MCF 10A (cell line): ENCODE data around the gene CYP4A22. TPM values are rescaled to one million over a fixed set of nuclear protein-coding genes. Genes with fewer than 3 reads are reported as not detected.

Experiments
- BruUV-seq: library from RNA; stranded (reverse); fragments of 400-500 nt; replicated peaks from 2 replicates; lab custom pipeline; 2021; lab: Mats Ljungman, UMichigan
- CTCF ChIA-PET: fragments of 300-600 bp; sonication (Branson Sonifier 250); formaldehyde crosslinking; extraction: SDS; loops from one replicate; lab custom pipeline; 2021; ENCODE audit warnings: antibody characterized with exemption, inconsistent platforms; lab: Yijun Ruan, JAX
- POLR2A ChIA-PET: fragments of 300-600, 350-650 bp; sonication (Branson Sonifier 250); formaldehyde crosslinking; extraction: SDS; loops from one replicate; lab custom pipeline; 2020; ENCODE audit warnings: antibody characterized with exemption, inconsistent platforms; lab: Yijun Ruan, JAX
- DNase-seq: peaks from one replicate; pipeline ENCODE4 v3.0.0-alpha.2; 2018; ENCODE audit not compliant: unreplicated experiment
- H3K27ac Mint-ChIP-seq: one replicate; pipeline ENCODE4 v1.8.0; 2022; ENCODE audit warnings: mild to moderate bottlenecking, low read depth, mixed read lengths; ENCODE audit not compliant: unreplicated experiment
- H3K27me3 Mint-ChIP-seq: one replicate; pipeline ENCODE4 v1.8.0; 2022; ENCODE audit warnings: mixed read lengths; ENCODE audit not compliant: insufficient read depth, unreplicated experiment
- H3K36me3 Mint-ChIP-seq: one replicate; pipeline ENCODE4 v1.8.0; 2022; ENCODE audit warnings: mild to moderate bottlenecking, moderate library complexity, mixed read lengths; ENCODE audit not compliant: insufficient read depth, unreplicated experiment
- H3K4me1 Mint-ChIP-seq: one replicate; pipeline ENCODE4 v1.8.0; 2022; ENCODE audit warnings: mixed read lengths; ENCODE audit not compliant: insufficient read depth, unreplicated experiment
- H3K4me3 Mint-ChIP-seq: one replicate; pipeline ENCODE4 v1.8.0; 2022; ENCODE audit warnings: mild to moderate bottlenecking, moderate library complexity, mixed read lengths; ENCODE audit not compliant: unreplicated experiment
- H3K9me3 Mint-ChIP-seq: one replicate; pipeline ENCODE4 v1.8.0; 2022; ENCODE audit warnings: mixed read lengths; ENCODE audit not compliant: unreplicated experiment
- CTCF ChIP-seq: fragments of 200-600 bp; IDR thresholded peaks from one replicate; pipeline ENCODE4 v1.8.0; 2022; ENCODE audit warnings: antibody characterized with exemption, mild to moderate bottlenecking; ENCODE audit not compliant: unreplicated experiment
- intact Hi-C: fragments of 100-400 bp; cut with micrococcal nuclease; formaldehyde crosslinking; loops from 2 replicates; pipeline ENCODE4 v1.14.1; 2022
- total RNA-seq: library from RNA; stranded (reverse); gene quantifications from 2 replicates; pipeline ENCODE4 v1.2.3, GENCODE V29; 2022

Gene CYP4A22
- total RNA-seq, 1 experiment from 2014 or later: not detected

DNA sequence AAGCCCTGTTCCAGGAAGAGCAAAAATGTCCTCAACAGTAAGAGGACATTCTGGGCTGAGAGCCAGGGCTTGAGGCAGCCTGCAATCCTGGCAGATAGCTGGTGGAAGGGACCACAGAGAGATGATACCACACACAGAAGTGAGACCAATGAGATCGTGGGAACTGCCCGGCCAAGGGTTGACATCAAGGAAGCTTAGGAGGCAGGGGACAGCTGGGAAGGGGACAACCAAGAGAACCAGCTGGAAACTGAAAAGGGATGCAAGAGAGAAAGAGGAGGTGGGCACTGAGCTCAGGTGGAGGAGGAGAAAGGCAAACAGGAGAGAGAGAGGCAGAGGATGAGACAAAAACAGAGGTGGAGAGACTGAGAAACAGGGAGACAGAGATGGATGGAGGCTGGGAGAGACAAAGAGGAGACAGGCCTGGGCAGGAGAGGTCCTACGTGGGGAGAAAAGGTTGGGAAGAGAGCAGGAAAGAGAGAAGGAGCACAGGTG lies 43.4 kb downstream of the CYP4A22 start:
- no peak for TF ChIP-seq CTCF
- H3K4me3 Mint-ChIP-seq: peak overlapping the region; percentile 74
- H3K4me1 Mint-ChIP-seq: peaks cover 44% of the 10 kb centered on the region
- peak overlapping the region; percentile 10 for H3K27ac Mint-ChIP-seq
- POLR2A ChIA-PET: interaction anchor here (1.2 to 6.4 kb wide), 3 partner anchors 11 to 153 kb away, joined by 4 to 82 read pairs (median 5); partner anchors contain the start of genes CMPK1 and PDZK1IP1
- intact Hi-C loops: no loop called here
- no peaks in the 10 kb centered on the region for H3K27me3 Mint-ChIP-seq
- BruUV-seq: no TSS peak
- CTCF ChIA-PET: interaction anchor here (0.9 to 8.1 kb wide), 7 partner anchors 12 to 530 kb away, joined by 3 to 158 read pairs (median 7); partner anchors contain the start of gene PDZK1IP1
- H3K36me3 Mint-ChIP-seq: peaks cover 5% of the 10 kb centered on the region
- H3K9me3 Mint-ChIP-seq: no peaks in the 10 kb centered on the region
- peak; percentile 56 for DNase-seq

DNA sequence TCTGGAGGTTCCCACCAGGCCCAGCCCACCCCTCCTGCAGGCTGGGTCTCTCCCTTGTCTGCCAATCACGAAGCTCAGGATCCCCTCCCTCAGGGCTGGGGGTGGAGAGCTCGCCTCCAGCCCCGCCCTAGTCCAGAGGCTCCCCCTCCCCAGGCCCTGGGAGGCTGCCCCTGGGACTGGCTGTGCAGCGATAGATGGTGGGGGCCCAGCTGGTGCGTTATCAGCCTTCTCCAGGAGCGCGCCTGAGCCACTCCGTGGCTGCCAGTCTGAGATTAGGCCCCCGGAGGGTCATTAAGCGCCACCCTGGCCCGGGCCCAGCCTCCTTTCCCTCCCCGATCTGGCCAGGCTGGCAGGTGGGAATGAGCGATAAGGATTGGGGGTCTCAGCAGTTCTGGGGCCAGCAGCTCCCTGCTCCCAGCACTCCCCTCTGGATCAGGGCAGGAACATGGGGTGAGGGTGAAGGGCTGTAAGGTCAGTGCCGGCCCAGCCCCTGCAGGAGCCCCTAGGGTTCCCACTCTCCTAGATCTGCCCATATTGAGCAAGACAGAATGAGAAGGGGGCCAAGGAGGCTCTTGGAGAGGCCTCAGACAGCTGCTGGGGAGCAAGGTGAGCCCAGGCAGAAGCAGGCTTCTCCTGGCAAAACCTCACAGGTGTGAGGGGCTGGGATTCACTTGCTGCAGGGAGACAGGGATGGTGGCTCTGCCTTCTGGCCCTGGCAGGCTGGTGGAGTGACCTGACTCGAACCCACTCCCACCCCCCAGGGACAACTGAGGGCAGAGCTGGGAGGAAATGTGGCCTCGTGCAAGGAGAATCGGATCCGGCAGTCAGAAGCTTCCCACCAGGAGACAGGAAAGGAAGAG lies 44.1 kb downstream of the CYP4A22 start:
- Mint-ChIP-seq H3K4me1 (peaks cover 43% of the 10 kb centered on the region), H3K4me3 (no peak overlapping the region), H3K27me3 (no peaks in the 10 kb centered on the region), H3K9me3 (no peaks in the 10 kb centered on the region), H3K36me3 (peaks cover 5% of the 10 kb centered on the region), H3K27ac (peak overlapping the region; percentile 41)
- no peak for DNase-seq
- intact Hi-C loops: no loop called here
- no TSS peak for BruUV-seq
- no peak for TF ChIP-seq CTCF
- CTCF ChIA-PET: interaction anchor here (0.6 to 8.1 kb wide), 8 partner anchors 11 to 529 kb away, joined by 3 to 158 read pairs (median 6); partner anchors contain the start of gene PDZK1IP1
- POLR2A ChIA-PET: interaction anchor here (1.2 to 6.4 kb wide), 4 partner anchors 10 to 152 kb away, joined by 4 to 82 read pairs (median 4); partner anchors contain the start of genes CMPK1 and PDZK1IP1

- no peaks in the 10 kb centered on the region for H3K9me3 Mint-ChIP-seq
- DNase-seq: peak; percentile 90
- no peak for TF ChIP-seq CTCF
- intact Hi-C loops: no loop called here
- ChIA-PET CTCF (interaction anchor here (0.6 to 8.1 kb wide), 10 partner anchors 9 to 744 kb away, joined by 3 to 158 read pairs (median 3); partner anchors contain the start of gene PDZK1IP1), POLR2A (interaction anchor here (0.7 to 6.4 kb wide), 4 partner anchors 10 to 534 kb away, joined by 4 to 82 read pairs (median 5); partner anchors contain the start of genes CMPK1 and PDZK1IP1)
- H3K4me3 Mint-ChIP-seq: no peak overlapping the region
- H3K27ac Mint-ChIP-seq: peak overlapping the region; percentile 41
- H3K27me3 Mint-ChIP-seq: no peaks in the 10 kb centered on the region
- BruUV-seq: no TSS peak
- H3K4me1 Mint-ChIP-seq: peaks cover 43% of the 10 kb centered on the region
- peaks cover 5% of the 10 kb centered on the region for H3K36me3 Mint-ChIP-seq
Observed at GRCh38 chr1:47181955-47182675, 44.9 kb downstream of the CYP4A22 start.
